ENCODE measurements around the gene MARCO.

Gene MARCO

DNA sequence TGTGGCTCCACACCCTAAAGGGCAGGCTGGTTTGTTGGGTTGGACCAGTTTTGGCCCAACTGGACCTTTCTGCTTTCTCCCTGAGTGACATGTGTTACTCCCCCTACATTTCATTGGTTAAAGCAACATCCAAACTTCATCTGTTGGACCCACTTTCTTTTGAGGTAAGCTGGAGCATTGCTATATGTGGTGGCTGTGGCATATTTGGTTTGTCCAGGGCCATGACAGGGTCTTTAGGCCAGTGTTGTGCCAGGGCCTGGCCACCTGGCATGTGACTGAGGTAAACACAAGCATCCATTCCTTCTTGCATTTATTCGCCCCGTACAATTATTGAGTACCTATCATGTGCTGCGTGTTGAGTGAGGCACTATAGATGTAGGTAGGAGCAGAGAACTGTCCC is 36.8 kb upstream of the MARCO start (continued):
- TF ChIP-seq, protein P1, sequence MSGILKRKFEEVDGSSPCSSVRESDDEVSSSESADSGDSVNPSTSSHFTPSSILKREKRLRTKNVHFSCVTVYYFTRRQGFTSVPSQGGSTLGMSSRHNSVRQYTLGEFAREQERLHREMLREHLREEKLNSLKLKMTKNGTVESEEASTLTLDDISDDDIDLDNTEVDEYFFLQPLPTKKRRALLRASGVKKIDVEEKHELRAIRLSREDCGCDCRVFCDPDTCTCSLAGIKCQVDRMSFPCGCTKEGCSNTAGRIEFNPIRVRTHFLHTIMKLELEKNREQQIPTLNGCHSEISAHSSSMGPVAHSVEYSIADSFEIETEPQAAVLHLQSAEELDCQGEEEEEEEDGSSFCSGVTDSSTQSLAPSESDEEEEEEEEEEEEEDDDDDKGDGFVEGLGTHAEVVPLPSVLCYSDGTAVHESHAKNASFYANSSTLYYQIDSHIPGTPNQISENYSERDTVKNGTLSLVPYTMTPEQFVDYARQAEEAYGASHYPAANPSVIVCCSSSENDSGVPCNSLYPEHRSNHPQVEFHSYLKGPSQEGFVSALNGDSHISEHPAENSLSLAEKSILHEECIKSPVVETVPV (CRISPR knock-in tag; IDR thresholded peaks at IDR 0.05), result no peak
- TF ChIP-seq ZNF70 (CRISPR knock-in tag; IDR thresholded peaks at IDR 0.05), result no peak
- TF ChIP-seq SNAI2 (CRISPR knock-in tag; IDR thresholded peaks at IDR 0.05), result no peak
- no peak for TF ChIP-seq PPARA (CRISPR knock-in tag; IDR thresholded peaks at IDR 0.05; ENCODE audit: borderline replicate concordance)
- no peak for TF ChIP-seq ZNF8 (CRISPR knock-in tag; IDR thresholded peaks at IDR 0.05)
- no peak for TF ChIP-seq ESRRG (CRISPR knock-in tag; IDR thresholded peaks at IDR 0.05)

DNA sequence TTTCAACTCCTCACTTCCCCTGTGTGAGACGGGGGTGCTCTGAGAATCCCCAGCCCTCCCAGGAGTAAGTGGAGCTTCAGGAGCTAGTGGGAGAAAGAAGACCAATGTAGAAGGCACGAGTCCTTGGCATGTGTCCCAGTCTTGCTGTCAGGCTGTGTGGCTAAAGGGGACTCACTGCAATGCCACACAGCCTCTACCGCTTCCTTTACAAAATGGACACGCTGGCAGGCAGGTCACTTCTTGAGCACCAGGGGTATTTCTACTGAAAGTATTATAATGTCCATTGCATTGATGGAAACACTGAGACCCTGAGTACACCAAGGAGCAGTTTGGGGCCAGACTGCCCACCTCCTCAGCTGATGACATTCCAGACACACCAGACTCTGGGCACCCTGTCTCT is 35.8 kb upstream of the MARCO start:
- TF ChIP-seq TCF4 (CRISPR knock-in tag; IDR thresholded peaks at IDR 0.05; ENCODE audit: borderline replicate concordance) (no peak), ISL1 (CRISPR knock-in tag; IDR thresholded peaks at IDR 0.05) (no peak), OSR1 (CRISPR knock-in tag; IDR thresholded peaks at IDR 0.05) (no peak), ZNF70 (CRISPR knock-in tag; IDR thresholded peaks at IDR 0.05) (no peak), ARNTL (CRISPR knock-in tag; IDR thresholded peaks at IDR 0.05; ENCODE audit: borderline replicate concordance, low read depth) (no peak), ZNF8 (CRISPR knock-in tag; IDR thresholded peaks at IDR 0.05) (no peak), TOX (CRISPR knock-in tag; IDR thresholded peaks at IDR 0.05; ENCODE audit: borderline replicate concordance) (no peak), PPARA (CRISPR knock-in tag; IDR thresholded peaks at IDR 0.05; ENCODE audit: borderline replicate concordance) (no peak)
- TF ChIP-seq, protein P2, sequence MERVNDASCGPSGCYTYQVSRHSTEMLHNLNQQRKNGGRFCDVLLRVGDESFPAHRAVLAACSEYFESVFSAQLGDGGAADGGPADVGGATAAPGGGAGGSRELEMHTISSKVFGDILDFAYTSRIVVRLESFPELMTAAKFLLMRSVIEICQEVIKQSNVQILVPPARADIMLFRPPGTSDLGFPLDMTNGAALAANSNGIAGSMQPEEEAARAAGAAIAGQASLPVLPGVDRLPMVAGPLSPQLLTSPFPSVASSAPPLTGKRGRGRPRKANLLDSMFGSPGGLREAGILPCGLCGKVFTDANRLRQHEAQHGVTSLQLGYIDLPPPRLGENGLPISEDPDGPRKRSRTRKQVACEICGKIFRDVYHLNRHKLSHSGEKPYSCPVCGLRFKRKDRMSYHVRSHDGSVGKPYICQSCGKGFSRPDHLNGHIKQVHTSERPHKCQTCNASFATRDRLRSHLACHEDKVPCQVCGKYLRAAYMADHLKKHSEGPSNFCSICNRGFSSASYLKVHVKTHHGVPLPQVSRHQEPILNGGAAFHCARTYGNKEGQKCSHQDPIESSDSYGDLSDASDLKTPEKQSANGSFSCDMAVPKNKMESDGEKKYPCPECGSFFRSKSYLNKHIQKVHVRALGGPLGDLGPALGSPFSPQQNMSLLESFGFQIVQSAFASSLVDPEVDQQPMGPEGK (CRISPR knock-in tag; IDR thresholded peaks at IDR 0.05; ENCODE audit: borderline replicate concordance), result no peak
- TF ChIP-seq, protein P3, sequence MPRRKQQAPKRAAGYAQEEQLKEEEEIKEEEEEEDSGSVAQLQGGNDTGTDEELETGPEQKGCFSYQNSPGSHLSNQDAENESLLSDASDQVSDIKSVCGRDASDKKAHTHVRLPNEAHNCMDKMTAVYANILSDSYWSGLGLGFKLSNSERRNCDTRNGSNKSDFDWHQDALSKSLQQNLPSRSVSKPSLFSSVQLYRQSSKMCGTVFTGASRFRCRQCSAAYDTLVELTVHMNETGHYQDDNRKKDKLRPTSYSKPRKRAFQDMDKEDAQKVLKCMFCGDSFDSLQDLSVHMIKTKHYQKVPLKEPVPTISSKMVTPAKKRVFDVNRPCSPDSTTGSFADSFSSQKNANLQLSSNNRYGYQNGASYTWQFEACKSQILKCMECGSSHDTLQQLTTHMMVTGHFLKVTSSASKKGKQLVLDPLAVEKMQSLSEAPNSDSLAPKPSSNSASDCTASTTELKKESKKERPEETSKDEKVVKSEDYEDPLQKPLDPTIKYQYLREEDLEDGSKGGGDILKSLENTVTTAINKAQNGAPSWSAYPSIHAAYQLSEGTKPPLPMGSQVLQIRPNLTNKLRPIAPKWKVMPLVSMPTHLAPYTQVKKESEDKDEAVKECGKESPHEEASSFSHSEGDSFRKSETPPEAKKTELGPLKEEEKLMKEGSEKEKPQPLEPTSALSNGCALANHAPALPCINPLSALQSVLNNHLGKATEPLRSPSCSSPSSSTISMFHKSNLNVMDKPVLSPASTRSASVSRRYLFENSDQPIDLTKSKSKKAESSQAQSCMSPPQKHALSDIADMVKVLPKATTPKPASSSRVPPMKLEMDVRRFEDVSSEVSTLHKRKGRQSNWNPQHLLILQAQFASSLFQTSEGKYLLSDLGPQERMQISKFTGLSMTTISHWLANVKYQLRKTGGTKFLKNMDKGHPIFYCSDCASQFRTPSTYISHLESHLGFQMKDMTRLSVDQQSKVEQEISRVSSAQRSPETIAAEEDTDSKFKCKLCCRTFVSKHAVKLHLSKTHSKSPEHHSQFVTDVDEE (CRISPR knock-in tag; IDR thresholded peaks at IDR 0.05), result no peak
- no peak for ATAC-seq

DNA sequence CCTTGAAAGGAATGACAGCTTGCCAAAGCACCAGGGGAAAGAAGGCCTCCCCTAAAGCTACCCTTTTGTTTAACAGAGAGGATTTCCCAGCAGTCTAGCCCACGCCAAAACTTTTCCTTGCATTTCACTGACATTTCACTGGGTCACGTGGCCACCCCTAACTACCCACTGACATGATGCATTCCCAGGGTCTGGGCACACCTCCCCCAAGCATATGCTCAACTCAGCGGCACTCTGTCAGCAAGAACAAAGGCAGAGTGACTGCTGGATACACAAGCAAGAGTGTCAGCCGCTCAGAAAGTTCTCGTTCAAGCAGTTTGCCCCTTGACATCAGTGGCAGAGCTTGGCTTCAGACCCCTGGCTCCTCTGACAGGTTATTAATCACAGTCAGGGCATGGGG is 34.2 kb upstream of the MARCO start:
- TF ChIP-seq, protein P3 (CRISPR knock-in tag; IDR thresholded peaks at IDR 0.05), result no peak
- TF ChIP-seq RARB (CRISPR knock-in tag; IDR thresholded peaks at IDR 0.05) (no peak), SNAI2 (CRISPR knock-in tag; IDR thresholded peaks at IDR 0.05) (no peak), ZNF70 (CRISPR knock-in tag; IDR thresholded peaks at IDR 0.05) (no peak), ARNTL (CRISPR knock-in tag; IDR thresholded peaks at IDR 0.05; ENCODE audit: borderline replicate concordance, low read depth) (no peak)
- no peak for ATAC-seq

DNA sequence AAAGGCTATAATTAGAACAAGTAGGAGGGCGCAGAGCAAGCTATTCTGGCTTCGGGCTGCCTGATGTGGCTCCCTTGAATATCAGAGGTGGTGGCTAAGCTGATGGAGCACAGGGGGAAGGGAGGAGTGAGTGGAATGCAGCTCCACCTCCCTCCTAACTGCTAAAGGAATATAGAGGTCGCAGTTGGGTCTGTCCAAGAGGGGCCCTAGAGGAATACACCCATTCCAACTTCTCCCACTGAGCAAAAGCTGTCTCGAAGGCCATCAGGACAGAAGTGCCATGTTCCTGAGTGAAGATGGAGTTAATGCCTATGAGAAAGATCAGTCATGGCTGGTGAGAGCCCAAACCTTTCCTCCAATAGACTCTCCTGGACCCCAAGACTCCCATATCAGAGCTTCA is 32.8 kb upstream of the MARCO start:
- no peak for TF ChIP-seq TOX (CRISPR knock-in tag; IDR thresholded peaks at IDR 0.05; ENCODE audit: borderline replicate concordance)
- no peak for TF ChIP-seq CSDC2 (CRISPR knock-in tag; IDR thresholded peaks at IDR 0.05)
- TF ChIP-seq, protein P2 (CRISPR knock-in tag; IDR thresholded peaks at IDR 0.05; ENCODE audit: borderline replicate concordance), result no peak
- TF ChIP-seq, protein P4, sequence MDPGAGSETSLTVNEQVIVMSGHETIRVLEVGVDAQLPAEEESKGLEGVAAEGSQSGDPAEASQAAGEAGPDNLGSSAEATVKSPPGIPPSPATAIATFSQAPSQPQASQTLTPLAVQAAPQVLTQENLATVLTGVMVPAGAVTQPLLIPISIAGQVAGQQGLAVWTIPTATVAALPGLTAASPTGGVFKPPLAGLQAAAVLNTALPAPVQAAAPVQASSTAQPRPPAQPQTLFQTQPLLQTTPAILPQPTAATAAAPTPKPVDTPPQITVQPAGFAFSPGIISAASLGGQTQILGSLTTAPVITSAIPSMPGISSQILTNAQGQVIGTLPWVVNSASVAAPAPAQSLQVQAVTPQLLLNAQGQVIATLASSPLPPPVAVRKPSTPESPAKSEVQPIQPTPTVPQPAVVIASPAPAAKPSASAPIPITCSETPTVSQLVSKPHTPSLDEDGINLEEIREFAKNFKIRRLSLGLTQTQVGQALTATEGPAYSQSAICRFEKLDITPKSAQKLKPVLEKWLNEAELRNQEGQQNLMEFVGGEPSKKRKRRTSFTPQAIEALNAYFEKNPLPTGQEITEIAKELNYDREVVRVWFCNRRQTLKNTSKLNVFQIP (CRISPR knock-in tag; IDR thresholded peaks at IDR 0.05; ENCODE audit: borderline replicate concordance, low read depth), result no peak
- TF ChIP-seq ZFP3 (CRISPR knock-in tag; IDR thresholded peaks at IDR 0.05), result no peak
- no peak for TF ChIP-seq ZC3H10 (CRISPR knock-in tag; IDR thresholded peaks at IDR 0.05)
- TF ChIP-seq GLIS3 (CRISPR knock-in tag; IDR thresholded peaks at IDR 0.05), result no peak
- TF ChIP-seq TCF4 (CRISPR knock-in tag; IDR thresholded peaks at IDR 0.05; ENCODE audit: borderline replicate concordance), result no peak
- TF ChIP-seq ZNF70 (CRISPR knock-in tag; IDR thresholded peaks at IDR 0.05), result no peak
- TF ChIP-seq ZNF8 (CRISPR knock-in tag; IDR thresholded peaks at IDR 0.05), result no peak
- no peak for TF ChIP-seq ESRRG (CRISPR knock-in tag; IDR thresholded peaks at IDR 0.05)
- TF ChIP-seq SNAI2 (CRISPR knock-in tag; IDR thresholded peaks at IDR 0.05), result no peak
- no peak for TF ChIP-seq RARB (CRISPR knock-in tag; IDR thresholded peaks at IDR 0.05)
- no peak for TF ChIP-seq ARNTL (CRISPR knock-in tag; IDR thresholded peaks at IDR 0.05; ENCODE audit: borderline replicate concordance, low read depth)
- no peak for TF ChIP-seq PPARA (CRISPR knock-in tag; IDR thresholded peaks at IDR 0.05; ENCODE audit: borderline replicate concordance)
- no peak for TF ChIP-seq OSR1 (CRISPR knock-in tag; IDR thresholded peaks at IDR 0.05)
- no peak for TF ChIP-seq BACH2 (CRISPR knock-in tag; IDR thresholded peaks at IDR 0.05; ENCODE audit: borderline replicate concordance)
- ATAC-seq, result no peak

All from SK-N-SH treated with all-trans-retinoic acid at 6 μM for 48 hours (cell line).